GM12873 (cell line): Measurements from ENCODE around the gene DTX1.

Source experiments
- TF ChIP-seq, protein P1 (sequence below): IDR thresholded peaks from 2 replicates; pipeline ENCODE4 v1.5.1; 2012; ENCODE audit warnings: low read depth, mild to moderate bottlenecking, moderate library complexity, low read length, control low read depth; ENCODE audit not compliant: insufficient read depth; ENCODE audit errors: missing control alignments

DTX1 gene

GRCh38 chr12:113092607-113093408, 36.3 kb downstream of the DTX1 start:
- TF ChIP-seq, protein P1, sequence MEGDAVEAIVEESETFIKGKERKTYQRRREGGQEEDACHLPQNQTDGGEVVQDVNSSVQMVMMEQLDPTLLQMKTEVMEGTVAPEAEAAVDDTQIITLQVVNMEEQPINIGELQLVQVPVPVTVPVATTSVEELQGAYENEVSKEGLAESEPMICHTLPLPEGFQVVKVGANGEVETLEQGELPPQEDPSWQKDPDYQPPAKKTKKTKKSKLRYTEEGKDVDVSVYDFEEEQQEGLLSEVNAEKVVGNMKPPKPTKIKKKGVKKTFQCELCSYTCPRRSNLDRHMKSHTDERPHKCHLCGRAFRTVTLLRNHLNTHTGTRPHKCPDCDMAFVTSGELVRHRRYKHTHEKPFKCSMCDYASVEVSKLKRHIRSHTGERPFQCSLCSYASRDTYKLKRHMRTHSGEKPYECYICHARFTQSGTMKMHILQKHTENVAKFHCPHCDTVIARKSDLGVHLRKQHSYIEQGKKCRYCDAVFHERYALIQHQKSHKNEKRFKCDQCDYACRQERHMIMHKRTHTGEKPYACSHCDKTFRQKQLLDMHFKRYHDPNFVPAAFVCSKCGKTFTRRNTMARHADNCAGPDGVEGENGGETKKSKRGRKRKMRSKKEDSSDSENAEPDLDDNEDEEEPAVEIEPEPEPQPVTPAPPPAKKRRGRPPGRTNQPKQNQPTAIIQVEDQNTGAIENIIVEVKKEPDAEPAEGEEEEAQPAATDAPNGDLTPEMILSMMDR = peak; percentile 48

GRCh38 chr12:113093409-113094101, 37.0 kb downstream of the DTX1 start:
- TF ChIP-seq, protein P1 = no peak

DNA sequence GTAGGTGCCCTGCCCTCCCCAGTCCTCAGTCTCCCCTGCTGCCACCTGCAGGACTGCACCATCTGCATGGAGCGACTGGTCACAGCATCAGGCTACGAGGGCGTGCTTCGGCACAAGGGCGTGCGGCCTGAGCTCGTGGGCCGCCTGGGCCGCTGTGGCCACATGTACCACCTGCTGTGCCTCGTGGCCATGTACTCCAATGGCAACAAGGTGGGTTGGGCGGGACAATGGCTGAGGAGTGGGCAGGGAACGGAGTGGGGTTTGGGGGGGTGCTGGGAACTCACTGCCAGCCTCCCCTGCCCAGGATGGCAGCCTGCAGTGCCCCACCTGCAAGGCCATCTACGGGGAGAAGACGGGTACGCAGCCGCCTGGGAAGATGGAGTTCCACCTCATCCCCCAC, 38.2 kb downstream of the DTX1 start:
- TF ChIP-seq, protein P1 = no peak

DNA sequence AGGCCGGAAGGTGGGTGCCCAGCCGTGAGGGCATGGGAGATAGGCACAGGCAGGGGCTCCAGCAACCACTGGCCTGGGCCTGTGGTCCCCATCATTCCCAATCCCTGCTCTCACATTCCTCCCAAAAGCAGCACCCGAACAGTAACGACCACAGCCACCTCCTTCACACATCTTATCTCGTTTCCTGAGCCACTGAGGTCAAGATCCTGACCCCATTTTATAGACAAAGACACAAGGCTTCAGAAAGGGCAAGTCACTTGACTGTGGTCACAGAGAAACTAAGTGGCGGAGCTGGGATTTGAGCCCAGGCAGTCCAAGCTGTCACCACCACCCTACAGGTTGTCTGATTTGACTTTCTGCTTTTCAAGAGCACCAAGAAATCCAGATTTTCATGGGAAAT, 38.9 kb downstream of the DTX1 start:
- TF ChIP-seq, protein P1 = no peak

- TF ChIP-seq, protein P1 = no peak
Measured at GRCh38 chr12:113096675-113097461, 40.3 kb downstream of the DTX1 start.

GRCh38 chr12:113097716-113098440, 41.3 kb downstream of the DTX1 start:
- TF ChIP-seq, protein P1 = no peak
